Renal cortex interstitium (tissue), 3 donors: ENCODE data around the gene MAEA. TPM values are rescaled to one million over a fixed set of nuclear protein-coding genes. Genes with fewer than 3 reads are reported as not detected.

Source experiments
- polyA plus RNA-seq, 3 donors: library from polyadenylated mRNA; unstranded; fragments of 120-200 nt; gene quantifications; one replicate each; pipeline ENCODE4 v1.2.1, GENCODE V29; 2013; ENCODE audit not compliant: insufficient read length in 3 of 3

The MAEA gene
- polyA plus RNA-seq, 3 donors, result 59.8 to 85.4 (median 73.0) TPM

Other genes starting within 250 kb of the MAEA start
- 10 to 100 TPM in 2 of 3 donors, 1 to 10 TPM in 1; 9.4 to 19.3 (median 10.0) TPM for gene RNF212, start 176.3 kb upstream of the MAEA start, polyA plus RNA-seq
- gene SPON2, start 117.3 kb upstream of the MAEA start, polyA plus RNA-seq, result 10 to 100 TPM in 1 of 3 donors, 1 to 10 TPM in 2; 5.0 to 20.7 (median 9.5) TPM
- 100 to 1,000 TPM; 113 to 174 (median 150) TPM for gene CTBP1, start 40.8 kb upstream of the MAEA start, polyA plus RNA-seq
- gene UVSSA, start 57.3 kb downstream of the MAEA start, polyA plus RNA-seq, result 10 to 100 TPM in 1 of 3 donors, 1 to 10 TPM in 2; 8.4 to 36.6 (median 9.2) TPM
- not detected for gene NKX1-1, start 116.6 kb downstream of the MAEA start, polyA plus RNA-seq